Activated T-cell treated with anti-CD3 and anti-CD28 coated beads for 24 hours (primary cell): Measurements from ENCODE around the gene SLC7A10.
"Not testable (repeated sequence)": the region's sequence is repeated elsewhere in the genome, so short reads cannot be mapped to it uniquely, and the experiment has no call there.

Experiments used
- DNase-seq: peaks from one replicate; pipeline ENCODE4 v3.0.0-alpha.2; 2020; ENCODE audit warnings: low read depth

The SLC7A10 gene

DNA sequence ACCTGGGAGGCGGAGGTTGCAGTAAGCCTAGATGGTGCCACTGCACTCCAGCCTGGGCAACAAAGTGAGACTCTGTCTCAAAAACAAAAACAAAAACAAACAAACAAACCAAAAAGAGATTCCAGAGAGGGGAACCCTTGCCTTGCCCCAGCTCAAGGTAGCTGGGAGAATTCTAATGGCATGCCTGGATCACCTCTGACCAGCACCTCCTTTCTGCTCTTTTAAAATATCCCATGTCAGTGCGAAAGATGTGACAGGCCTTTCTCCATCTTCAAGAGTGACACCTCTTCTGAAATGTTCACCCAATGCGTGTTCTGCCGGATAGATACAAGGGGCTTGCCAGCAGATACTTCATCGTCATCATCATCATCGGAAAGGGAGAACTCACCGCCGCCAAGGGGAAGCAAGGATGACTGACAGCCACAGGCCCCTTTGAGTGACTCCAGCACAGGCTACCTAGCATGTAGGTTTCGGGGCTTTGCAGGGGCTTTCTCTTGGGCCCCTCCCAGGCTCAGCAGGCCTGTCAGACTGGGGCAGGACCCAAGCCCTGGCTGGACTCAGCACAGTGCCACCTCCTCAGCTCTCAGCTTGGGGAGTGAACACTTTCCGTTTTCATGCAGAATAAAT, 50.4 kb downstream of the SLC7A10 start:
- DNase-seq: no peak

- no peak for DNase-seq
Measured at GRCh38 chr19:33174186-33174585, 51.5 kb downstream of the SLC7A10 start.

GRCh38 chr19:33171916-33172359, 53.7 kb downstream of the SLC7A10 start:
- DNase-seq: no peak

DNA sequence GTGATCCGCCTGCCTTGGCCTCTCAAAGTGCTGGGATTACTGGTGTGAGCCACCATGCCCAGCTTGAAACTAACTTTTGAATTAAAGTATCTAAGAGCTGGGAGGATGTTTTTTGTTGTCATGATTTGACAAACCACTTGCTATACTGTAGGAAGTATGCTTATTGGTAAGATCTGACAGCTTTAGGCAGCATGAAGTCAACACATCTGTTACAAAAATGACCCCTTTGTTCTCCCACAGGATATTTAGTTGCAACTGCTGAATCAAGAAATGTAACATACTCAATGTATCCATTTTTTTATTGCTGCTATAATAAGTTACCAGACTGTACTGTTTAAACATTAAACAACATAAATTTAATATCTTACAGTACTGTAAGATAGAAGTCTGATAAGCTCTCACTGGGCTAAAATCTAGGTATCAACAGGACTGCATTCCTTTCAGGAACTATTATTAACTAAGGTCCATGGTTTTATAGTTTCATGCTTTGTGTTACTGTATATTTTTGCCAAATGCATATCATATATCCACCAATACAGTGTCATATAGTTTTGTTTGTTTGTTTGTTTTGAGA, 54.3 kb downstream of the SLC7A10 start:
- no peak for DNase-seq

- no peak for DNase-seq
Measured at GRCh38 chr19:33168528-33168927, 57.1 kb downstream of the SLC7A10 start.

- DNase-seq: no peak
Measured at GRCh38 chr19:33167438-33167837, 58.2 kb downstream of the SLC7A10 start.

DNA sequence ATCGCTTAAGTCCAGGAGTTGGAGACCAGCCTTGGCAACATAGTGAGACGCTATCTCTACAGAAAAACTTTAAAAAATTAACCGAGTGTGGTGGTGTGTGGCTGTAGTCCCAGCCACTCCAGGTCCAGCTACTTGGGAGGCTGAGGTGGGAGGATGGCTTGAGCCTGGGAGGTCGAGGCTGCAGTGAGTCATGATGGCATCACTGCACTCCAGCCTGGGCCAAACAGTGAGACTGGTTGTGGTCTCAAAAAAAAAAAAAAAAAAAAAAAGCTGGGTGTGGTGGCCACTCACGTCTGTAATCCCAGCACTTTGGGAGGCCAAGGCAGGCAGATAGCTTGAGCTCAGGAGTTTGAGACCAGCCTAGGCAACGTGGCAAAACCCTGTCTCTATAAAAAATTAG, 59.6 kb downstream of the SLC7A10 start:
- not testable (repeated sequence) for DNase-seq

- no peak for DNase-seq
Measured at GRCh38 chr19:33163481-33163880, 62.2 kb downstream of the SLC7A10 start.

DNA sequence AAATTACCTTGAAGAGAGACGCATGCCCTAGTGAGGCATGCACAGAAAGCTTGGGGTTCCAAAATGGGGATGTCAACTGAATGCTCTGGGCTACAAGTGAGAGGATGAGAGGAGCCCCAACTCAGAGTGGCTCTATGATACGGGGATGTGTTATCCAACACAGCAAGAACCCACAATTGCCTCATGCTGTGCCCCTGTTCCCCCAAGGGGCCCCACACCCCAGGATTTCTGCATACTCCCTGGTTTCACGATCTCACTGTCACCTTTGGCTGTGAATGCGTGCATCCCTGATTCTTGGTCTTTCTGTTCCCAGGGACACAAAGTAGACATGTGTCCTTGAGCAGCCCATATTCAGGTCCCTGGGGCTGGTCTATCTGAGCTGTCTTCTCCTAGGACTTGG, 64.4 kb downstream of the SLC7A10 start:
- DNase-seq: no peak

GRCh38 chr19:33159893-33160292, 65.8 kb downstream of the SLC7A10 start:
- DNase-seq: no peak

GRCh38 chr19:33159149-33159548, 66.5 kb downstream of the SLC7A10 start:
- no peak for DNase-seq
